Keratinocyte (primary cell): Measurements from ENCODE around the gene MESD. TPM values are rescaled to one million over a fixed set of nuclear protein-coding genes. Genes with fewer than 3 reads are reported as not detected.
"Not testable (repeated sequence)": the region's sequence is repeated elsewhere in the genome, so short reads cannot be mapped to it uniquely, and the experiment has no call there.

Experiments used
- DNase-seq: peaks from one replicate; pipeline ENCODE4 v3.0.0-alpha.2; 2011; ENCODE audit warnings: low read depth, missing footprints, low spot score
- FAIRE-seq: peaks from 2 replicates; lab custom pipeline; 2011; peaks lifted over from hg19 to GRCh38; lab: Jason Lieb, UNC
- H2AFZ ChIP-seq: 2 replicates; pipeline ENCODE4 v1.6.0; 2012; ENCODE audit warnings: low read length, control low read depth, inconsistent platforms; ENCODE audit not compliant: control insufficient read depth
- H3K27ac ChIP-seq: 2 replicates; pipeline ENCODE4 v1.5.1; 2011; ENCODE audit warnings: low read length; ENCODE audit not compliant: control insufficient read depth, insufficient read depth
- H3K27me3 ChIP-seq: 3 replicates; pipeline ENCODE4 v1.6.0; 2011; ENCODE audit warnings: low read length; ENCODE audit not compliant: control insufficient read depth, insufficient read depth; ENCODE audit errors: extremely low read depth
- H3K36me3 ChIP-seq, 2 experiments: 2 replicates in 1 of 2; 3 replicates in 1 of 2; pipeline ENCODE4 v1.5.1; 2011; ENCODE audit warnings: low read length in 2 of 2, mild to moderate bottlenecking in 1 of 2; ENCODE audit not compliant: control insufficient read depth in 2 of 2, insufficient read depth in 2 of 2; ENCODE audit errors: extremely low read depth in 1 of 2
- H3K4me1 ChIP-seq: 3 replicates; pipeline ENCODE4 v1.5.1; 2011; ENCODE audit warnings: low read length; ENCODE audit not compliant: control insufficient read depth, insufficient read depth; ENCODE audit errors: extremely low read depth
- H3K4me2 ChIP-seq: 3 replicates; pipeline ENCODE4 v1.6.0; 2011; ENCODE audit warnings: low read depth, low read length; ENCODE audit not compliant: control insufficient read depth, insufficient read depth; ENCODE audit errors: extremely low read depth
- H3K4me3 ChIP-seq, 3 experiments: fragments of 200-600 bp in 1 of 3; sonication (generic) in 1 of 3; 2 replicates in 2 of 3; 3 replicates in 1 of 3; pipeline ENCODE4 v1.5.1; 2011 to 2016; ENCODE audit warnings: low read length in 3 of 3, mild to moderate bottlenecking in 3 of 3, control low read depth in 2 of 3, inconsistent platforms in 1 of 3, low read depth in 1 of 3, mixed read lengths in 1 of 3, mixed run types in 1 of 3, moderate library complexity in 1 of 3; ENCODE audit not compliant: control insufficient read depth in 2 of 3, insufficient read depth in 2 of 3; ENCODE audit errors: extremely low read depth in 1 of 3
- H3K79me2 ChIP-seq: 2 replicates; pipeline ENCODE4 v1.6.0; 2012; ENCODE audit warnings: low read length; ENCODE audit not compliant: control insufficient read depth, insufficient read depth
- H3K9ac ChIP-seq: 3 replicates; pipeline ENCODE4 v1.6.0; 2011; ENCODE audit warnings: low read length; ENCODE audit not compliant: control insufficient read depth, insufficient read depth; ENCODE audit errors: extremely low read depth
- H3K9me1 ChIP-seq: 3 replicates; pipeline ENCODE4 v1.6.0; 2011; ENCODE audit warnings: low read length; ENCODE audit not compliant: control insufficient read depth, insufficient read depth; ENCODE audit errors: extremely low read depth
- H3K9me3 ChIP-seq: 2 replicates; pipeline ENCODE4 v1.5.1; 2012; ENCODE audit warnings: low read depth, low read length; ENCODE audit not compliant: control insufficient read depth
- H4K20me1 ChIP-seq: 3 replicates; pipeline ENCODE4 v1.6.0; 2011; ENCODE audit warnings: low read length; ENCODE audit not compliant: control insufficient read depth, insufficient read depth; ENCODE audit errors: extremely low read depth
- CTCF ChIP-seq, 3 experiments: IDR thresholded peaks in 1 of 3; conservative IDR thresholded peaks in 1 of 3; optimal IDR thresholded peaks in 1 of 3; 2 replicates in 2 of 3; 3 replicates in 1 of 3; pipeline versions ENCODE3 to v1.5.1; 2011; ENCODE audit warnings: low read length in 3 of 3, mild to moderate bottlenecking in 3 of 3, moderate library complexity in 2 of 3, control low read depth in 1 of 3, inconsistent platforms in 1 of 3; ENCODE audit not compliant: insufficient read depth in 2 of 3; ENCODE audit errors: extremely low read depth in 1 of 3
- EZH2 ChIP-seq: IDR thresholded peaks from one replicate; pipeline ENCODE4 v1.6.1; 2012; ENCODE audit warnings: inconsistent platforms, mild to moderate bottlenecking, low read length, moderate library complexity
- dilution Hi-C: fragments of 300-500 bp; cut with MboI; formaldehyde crosslinking; loops from one replicate; pipeline ENCODE4 v1.7.0; 2020; ENCODE audit warnings: low sequenced_read_pairs; ENCODE audit not compliant: extremely low pct_ligation_motif_present
- polyA plus RNA-seq, 5 experiments: library from polyadenylated mRNA; depleted of rRNA in 3 of 5; stranded (reverse) in 3 of 5; stranded (forward) in 1 of 5; unstranded in 1 of 5; fragments of >200 nt; gene quantifications; 1 replicate in 1 of 5; 2 replicates in 3 of 5; 3 replicates in 1 of 5; pipeline versions ENCODE4 v1.2.1 to v1.2.3, GENCODE V29; 2011 to 2012; ENCODE audit warnings: missing spikeins in 2 of 5, low read depth in 1 of 5, low replicate concordance in 1 of 5

Gene MESD
- polyA plus RNA-seq, 1 donor (not counting 4 experiments of a cell fraction or from before 2014, with no cell fraction given) = 18.7 TPM

- Histone ChIP-seq H4K20me1 (peaks cover 3% of the 10 kb centered on the region), H3K27ac (no peak overlapping the region), H3K4me3 (no peak overlapping the region), H3K9ac (no peak overlapping the region), H3K27me3 (no peaks in the 10 kb centered on the region), H3K9me3 (no peaks in the 10 kb centered on the region), H2AFZ (no peak overlapping the region), H3K9me1 (no peaks in the 10 kb centered on the region), H3K79me2 (no peaks in the 10 kb centered on the region), H3K36me3 (peaks cover 0 to 4% of the 10 kb centered on the region in 2 experiments), H3K4me2 (no peak overlapping the region), H3K4me1 (peaks cover 23% of the 10 kb centered on the region)
- TF ChIP-seq EZH2 (no peak), CTCF (optimal IDR thresholded peaks at IDR 0.05 in 1 of 3, IDR thresholded peaks at IDR 0.05 in 1 of 3, conservative IDR thresholded peaks at IDR 0.05 in 1 of 3; ENCODE audit: extremely low read depth in 1 of 3, insufficient read depth in 2 of 3, low read length in 3 of 3) (no peak)
- FAIRE-seq (no peak), DNase-seq (no peak)
- dilution Hi-C loops = no loop called here
Observed at GRCh38 chr15:80957556-80957955, 32.1 kb downstream of the MESD start.

GRCh38 chr15:80955571-80956452 is 33.8 kb downstream of the MESD start:
- dilution Hi-C loops, H3K79me2 ChIP-seq, H3K9me3 ChIP-seq, H4K20me1 ChIP-seq, H3K9ac ChIP-seq, H3K27me3 ChIP-seq, H3K4me3 ChIP-seq, H3K36me3 ChIP-seq, H3K9me1 ChIP-seq, H2AFZ ChIP-seq: not testable (repeated sequence)
- Histone ChIP-seq H3K4me1 (peaks cover 23% of the 10 kb centered on the region), H3K27ac (peak overlapping the region; percentile 45), H3K4me2 (peak overlapping the region; percentile 37)
- DNase-seq (peak; percentile 80), FAIRE-seq (peak; percentile 71)
